ENCODE data around the gene NSUN2. TPM values are rescaled to one million over a fixed set of nuclear protein-coding genes. Genes with fewer than 3 reads are reported as not detected.

The NSUN2 gene
- total and polyA plus RNA-seq, 2 experiments from 2014 or later = 65.4 to 112 TPM

DNA sequence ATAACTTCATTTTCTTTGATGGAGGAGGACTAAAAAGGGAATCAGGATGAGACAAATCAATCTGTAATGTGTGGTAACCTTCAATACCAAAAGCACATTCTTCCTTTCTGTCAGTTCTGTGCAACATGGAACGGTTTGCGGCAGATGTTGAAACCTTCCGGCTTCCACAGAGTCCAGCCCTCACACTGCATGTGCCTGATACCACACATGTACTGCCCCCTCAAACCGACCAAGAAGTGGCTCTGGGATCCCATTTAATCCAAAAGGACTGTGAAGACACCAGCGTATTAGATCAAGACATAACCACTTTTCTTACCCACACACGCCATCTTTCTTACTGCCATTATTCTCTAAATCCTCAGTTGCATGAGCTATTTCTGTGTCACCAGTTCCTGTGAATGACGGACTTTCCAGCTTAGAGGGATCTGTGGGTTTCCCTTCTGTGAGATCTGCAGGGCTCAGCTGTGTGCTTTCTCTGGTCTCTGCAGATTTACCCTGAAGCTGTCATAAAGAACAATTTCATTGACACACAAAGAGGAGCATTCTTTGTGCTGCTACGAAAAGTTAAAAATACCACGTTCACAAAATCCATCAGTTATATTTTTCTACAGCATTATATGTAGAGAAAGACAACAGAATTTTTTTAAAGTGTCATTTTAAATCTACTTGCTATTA, 25.8 kb downstream of the NSUN2 start:
- no peaks in the 10 kb centered on the region for H3K9me2 ChIP-seq (ENCODE audit: insufficient read depth)
- H3K36me3 ChIP-seq (ENCODE audit: insufficient read depth) = peaks cover 80% of the 10 kb centered on the region
- Mint-ChIP-seq H3K27me3 (ENCODE audit: insufficient read depth, low read depth, poor library complexity) (peaks cover 2% of the 10 kb centered on the region), H3K36me3 (ENCODE audit: low read depth) (peaks cover 96% of the 10 kb centered on the region), H3K4me1 (no peaks in the 10 kb centered on the region), H3K27ac (no peak overlapping the region), H3K4me3 (no peak overlapping the region), H3K9me3 (no peaks in the 10 kb centered on the region)
- H3K27ac ChIP-seq (ENCODE audit: low read depth) = no peak overlapping the region
- peaks cover 50% of the 10 kb centered on the region for H4K20me1 ChIP-seq (replicated peaks; ENCODE audit: insufficient read depth)
- H3K27me3 ChIP-seq (ENCODE audit: insufficient read depth) = no peaks in the 10 kb centered on the region
- H3F3A ChIP-seq (replicated peaks; ENCODE audit: low read depth) = no peaks in the 10 kb centered on the region
- DNase-seq (ENCODE audit: low spot score) = no peak
- ATAC-seq = no peak
- peaks cover 13% of the 10 kb centered on the region for H3K79me2 ChIP-seq (replicated peaks; ENCODE audit: insufficient read depth)
- no peak overlapping the region for H3K4me3 ChIP-seq
- H3K4me1 ChIP-seq (ENCODE audit: insufficient read depth) = no peaks in the 10 kb centered on the region
- no peak overlapping the region for H2AFZ ChIP-seq
- no peak overlapping the region for H3K4me2 ChIP-seq
- TF ChIP-seq ETS1 (IDR thresholded peaks at IDR 0.05) (no peak), ZNF331 (CRISPR knock-in tag; IDR thresholded peaks at IDR 0.05; ENCODE audit: low read depth) (no peak)

GRCh38 chr5:6604946-6605345, 27.9 kb downstream of the NSUN2 start:
- H3K27ac ChIP-seq (ENCODE audit: low read depth) = no peak overlapping the region
- H3K27ac Mint-ChIP-seq = no peak overlapping the region
- H3K79me2 ChIP-seq (replicated peaks; ENCODE audit: insufficient read depth) = no peaks in the 10 kb centered on the region
- H3K27me3 ChIP-seq (ENCODE audit: insufficient read depth) = no peaks in the 10 kb centered on the region
- ATAC-seq (no peak), DNase-seq (ENCODE audit: low spot score) (peak; percentile 13)
- peaks cover 55% of the 10 kb centered on the region for H4K20me1 ChIP-seq (replicated peaks; ENCODE audit: insufficient read depth)
- H2AFZ ChIP-seq = no peak overlapping the region
- H3K9me2 ChIP-seq (ENCODE audit: insufficient read depth) = no peaks in the 10 kb centered on the region
- H3K9me3 Mint-ChIP-seq = no peaks in the 10 kb centered on the region
- no peak overlapping the region for H3K4me3 Mint-ChIP-seq
- peaks cover 78% of the 10 kb centered on the region for H3K36me3 ChIP-seq (ENCODE audit: insufficient read depth)
- H3K4me1 Mint-ChIP-seq = no peaks in the 10 kb centered on the region
- H3F3A ChIP-seq (replicated peaks; ENCODE audit: low read depth) = no peaks in the 10 kb centered on the region
- H3K36me3 Mint-ChIP-seq (ENCODE audit: low read depth) = peaks cover 98% of the 10 kb centered on the region
- no peaks in the 10 kb centered on the region for H3K4me1 ChIP-seq (ENCODE audit: insufficient read depth)
- H3K4me2 ChIP-seq = no peak overlapping the region
- no peak overlapping the region for H3K4me3 ChIP-seq
- peaks cover 10% of the 10 kb centered on the region for H3K27me3 Mint-ChIP-seq (ENCODE audit: insufficient read depth, low read depth, poor library complexity)
- TF ChIP-seq CREB1 (CRISPR knock-in tag; IDR thresholded peaks at IDR 0.05; ENCODE audit: low read depth) = no peak
- TF ChIP-seq POLR2AphosphoS5 (IDR thresholded peaks at IDR 0.05; ENCODE audit: low read depth) = no peak
- no peak for TF ChIP-seq ETS1 (IDR thresholded peaks at IDR 0.05)
- no peak for TF ChIP-seq EZH2 (IDR thresholded peaks at IDR 0.05; ENCODE audit: low read depth, unreplicated experiment)
- TF ChIP-seq, protein P1, sequence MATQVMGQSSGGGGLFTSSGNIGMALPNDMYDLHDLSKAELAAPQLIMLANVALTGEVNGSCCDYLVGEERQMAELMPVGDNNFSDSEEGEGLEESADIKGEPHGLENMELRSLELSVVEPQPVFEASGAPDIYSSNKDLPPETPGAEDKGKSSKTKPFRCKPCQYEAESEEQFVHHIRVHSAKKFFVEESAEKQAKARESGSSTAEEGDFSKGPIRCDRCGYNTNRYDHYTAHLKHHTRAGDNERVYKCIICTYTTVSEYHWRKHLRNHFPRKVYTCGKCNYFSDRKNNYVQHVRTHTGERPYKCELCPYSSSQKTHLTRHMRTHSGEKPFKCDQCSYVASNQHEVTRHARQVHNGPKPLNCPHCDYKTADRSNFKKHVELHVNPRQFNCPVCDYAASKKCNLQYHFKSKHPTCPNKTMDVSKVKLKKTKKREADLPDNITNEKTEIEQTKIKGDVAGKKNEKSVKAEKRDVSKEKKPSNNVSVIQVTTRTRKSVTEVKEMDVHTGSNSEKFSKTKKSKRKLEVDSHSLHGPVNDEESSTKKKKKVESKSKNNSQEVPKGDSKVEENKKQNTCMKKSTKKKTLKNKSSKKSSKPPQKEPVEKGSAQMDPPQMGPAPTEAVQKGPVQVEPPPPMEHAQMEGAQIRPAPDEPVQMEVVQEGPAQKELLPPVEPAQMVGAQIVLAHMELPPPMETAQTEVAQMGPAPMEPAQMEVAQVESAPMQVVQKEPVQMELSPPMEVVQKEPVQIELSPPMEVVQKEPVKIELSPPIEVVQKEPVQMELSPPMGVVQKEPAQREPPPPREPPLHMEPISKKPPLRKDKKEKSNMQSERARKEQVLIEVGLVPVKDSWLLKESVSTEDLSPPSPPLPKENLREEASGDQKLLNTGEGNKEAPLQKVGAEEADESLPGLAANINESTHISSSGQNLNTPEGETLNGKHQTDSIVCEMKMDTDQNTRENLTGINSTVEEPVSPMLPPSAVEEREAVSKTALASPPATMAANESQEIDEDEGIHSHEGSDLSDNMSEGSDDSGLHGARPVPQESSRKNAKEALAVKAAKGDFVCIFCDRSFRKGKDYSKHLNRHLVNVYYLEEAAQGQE (IDR thresholded peaks at IDR 0.05; ENCODE audit: unreplicated experiment) = no peak
- no peak for TF ChIP-seq EZH2phosphoT487 (IDR thresholded peaks at IDR 0.05; ENCODE audit: unreplicated experiment)
- no peak for TF ChIP-seq JUNB (IDR thresholded peaks at IDR 0.05; ENCODE audit: unreplicated experiment)
- TF ChIP-seq STAT1 (IDR thresholded peaks at IDR 0.05; ENCODE audit: unreplicated experiment) = no peak
- no peak for TF ChIP-seq ZNF331 (CRISPR knock-in tag; IDR thresholded peaks at IDR 0.05; ENCODE audit: low read depth)
